Parathyroid adenoma (tissue), 2 donors: Measurements from ENCODE around the gene HLA-DRB5.

Source experiments
- H2AFZ ChIP-seq: fragments of 300-600 bp; sonication (generic); one replicate; pipeline ENCODE4 v1.7.0; 2017; ENCODE audit warnings: antibody characterized with exemption, mild to moderate bottlenecking
- H3K27ac ChIP-seq: fragments of 300-600 bp; sonication (generic); one replicate; pipeline ENCODE4 v1.7.0; 2017
- H3K27me3 ChIP-seq: fragments of 300-600 bp; sonication (generic); one replicate; pipeline ENCODE4 v1.7.0; 2017; ENCODE audit warnings: low read length; ENCODE audit not compliant: control insufficient read depth, insufficient read depth
- H3K36me3 ChIP-seq: fragments of 300-600 bp; sonication (generic); one replicate; pipeline ENCODE4 v1.7.0; 2017; ENCODE audit warnings: low read length; ENCODE audit not compliant: control insufficient read depth, insufficient read depth
- H3K4me1 ChIP-seq: fragments of 300-600 bp; sonication (generic); one replicate; pipeline ENCODE4 v1.7.0; 2017; ENCODE audit warnings: control low read depth
- H3K4me2 ChIP-seq: fragments of 300-600 bp; sonication (generic); one replicate; pipeline ENCODE4 v1.7.0; 2017; ENCODE audit warnings: low read length
- H3K4me3 ChIP-seq: fragments of 300-600 bp; sonication (generic); one replicate; pipeline ENCODE4 v1.7.0; 2017; ENCODE audit warnings: low read depth, low read length
- H3K79me2 ChIP-seq: fragments of 300-600 bp; sonication (generic); one replicate; pipeline ENCODE4 v1.7.0; 2017; ENCODE audit warnings: control low read depth
- H3K9ac ChIP-seq: fragments of 300-600 bp; sonication (generic); one replicate; pipeline ENCODE4 v1.7.0; 2017; ENCODE audit warnings: mild to moderate bottlenecking
- H3K9me3 ChIP-seq: fragments of 300-600 bp; sonication (generic); one replicate; pipeline ENCODE4 v1.7.0; 2017; ENCODE audit warnings: low read length; ENCODE audit not compliant: control insufficient read depth
- TF ChIP-seq, protein P1 (sequence below): fragments of 300-600 bp; sonication (generic); IDR thresholded peaks from one replicate; pipeline ENCODE4 v1.7.0; 2017; ENCODE audit warnings: antibody characterized with exemption, mild to moderate bottlenecking
- donor health status: primary hyperparathyroidism.

The HLA-DRB5 gene

DNA sequence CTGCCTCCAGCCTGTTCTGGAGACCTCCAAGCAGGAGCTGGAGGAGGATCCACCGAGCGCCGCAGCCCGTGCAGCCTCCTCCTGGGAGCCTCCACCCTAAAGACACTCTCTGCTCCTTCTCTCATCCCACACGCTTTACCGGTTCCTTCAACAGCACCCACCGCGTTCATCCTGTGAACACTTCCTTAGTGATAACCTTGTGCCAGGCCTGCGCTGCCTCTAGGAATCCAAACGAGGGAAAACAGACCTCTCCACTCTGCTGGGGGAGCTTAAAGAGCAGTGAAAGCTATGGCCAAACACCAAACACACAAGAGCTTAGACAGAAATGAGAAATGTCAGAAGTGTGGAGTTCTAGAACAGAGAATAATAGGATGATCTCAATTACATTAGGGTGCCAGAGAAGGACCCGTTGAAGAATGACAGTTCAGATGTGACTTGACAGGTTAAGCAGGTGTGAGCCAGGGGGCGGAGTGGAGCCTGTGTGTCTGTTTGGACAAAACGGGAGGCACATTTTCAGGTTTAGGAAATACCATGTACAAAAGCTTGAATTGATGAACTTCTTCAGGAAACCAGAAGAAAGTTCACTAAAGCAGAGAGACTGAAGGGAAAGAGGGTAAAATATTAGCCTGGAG is 28.5 kb upstream of the HLA-DRB5 start:
- TF ChIP-seq, protein P1, sequence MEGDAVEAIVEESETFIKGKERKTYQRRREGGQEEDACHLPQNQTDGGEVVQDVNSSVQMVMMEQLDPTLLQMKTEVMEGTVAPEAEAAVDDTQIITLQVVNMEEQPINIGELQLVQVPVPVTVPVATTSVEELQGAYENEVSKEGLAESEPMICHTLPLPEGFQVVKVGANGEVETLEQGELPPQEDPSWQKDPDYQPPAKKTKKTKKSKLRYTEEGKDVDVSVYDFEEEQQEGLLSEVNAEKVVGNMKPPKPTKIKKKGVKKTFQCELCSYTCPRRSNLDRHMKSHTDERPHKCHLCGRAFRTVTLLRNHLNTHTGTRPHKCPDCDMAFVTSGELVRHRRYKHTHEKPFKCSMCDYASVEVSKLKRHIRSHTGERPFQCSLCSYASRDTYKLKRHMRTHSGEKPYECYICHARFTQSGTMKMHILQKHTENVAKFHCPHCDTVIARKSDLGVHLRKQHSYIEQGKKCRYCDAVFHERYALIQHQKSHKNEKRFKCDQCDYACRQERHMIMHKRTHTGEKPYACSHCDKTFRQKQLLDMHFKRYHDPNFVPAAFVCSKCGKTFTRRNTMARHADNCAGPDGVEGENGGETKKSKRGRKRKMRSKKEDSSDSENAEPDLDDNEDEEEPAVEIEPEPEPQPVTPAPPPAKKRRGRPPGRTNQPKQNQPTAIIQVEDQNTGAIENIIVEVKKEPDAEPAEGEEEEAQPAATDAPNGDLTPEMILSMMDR = no peak

DNA sequence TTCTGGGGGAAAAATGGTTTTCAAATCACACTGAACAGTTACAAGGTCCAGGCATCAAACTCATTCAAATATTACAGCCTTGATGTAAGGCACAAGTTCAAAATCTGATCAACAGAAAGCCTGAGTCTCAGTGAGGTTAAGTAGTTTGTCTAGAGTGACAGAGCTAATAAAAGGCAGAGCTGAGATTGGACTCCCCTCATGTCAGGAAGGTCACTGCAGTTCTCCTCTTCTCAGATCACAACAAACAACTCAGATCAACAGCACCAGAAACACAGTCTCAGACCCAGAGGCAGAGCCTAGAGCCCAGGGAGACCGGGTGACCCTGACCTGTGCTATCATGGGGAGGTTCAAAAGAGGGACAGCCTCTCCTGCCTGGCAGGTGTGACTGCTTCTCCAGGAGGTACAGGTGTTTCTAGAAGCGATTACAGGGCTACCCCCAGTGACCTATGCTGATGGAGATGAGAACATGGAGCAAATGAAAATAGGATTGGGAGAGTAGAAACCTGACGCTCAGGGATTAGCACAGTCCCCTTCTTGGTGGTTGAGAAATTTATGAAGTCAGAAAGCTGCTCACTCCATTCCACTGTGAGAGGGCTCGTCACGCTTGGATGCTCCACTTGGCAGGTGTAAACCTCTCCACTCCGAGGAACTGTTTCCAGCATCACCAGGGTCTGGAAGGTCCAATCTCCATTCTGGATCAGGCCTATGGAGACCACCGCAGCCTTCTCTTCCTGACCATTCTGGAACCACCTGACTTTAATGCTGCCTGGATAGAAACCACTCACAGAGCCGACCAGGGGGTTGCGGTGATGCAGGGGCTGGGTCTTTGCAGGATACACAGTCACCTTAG is 24.3 kb upstream of the HLA-DRB5 start:
- Histone ChIP-seq H2AFZ (no peak overlapping the region), H3K4me2 (no peak overlapping the region), H3K4me3 (no peak overlapping the region), H3K79me2 (no peaks in the 10 kb centered on the region), H3K9ac (no peak overlapping the region), H3K36me3 (no peaks in the 10 kb centered on the region), H3K9me3 (no peaks in the 10 kb centered on the region), H3K27me3 (no peaks in the 10 kb centered on the region), H3K27ac (no peak overlapping the region), H3K4me1 (no peaks in the 10 kb centered on the region)
- TF ChIP-seq, protein P1 = no peak

More for the DNA sequence above, 28.5 kb upstream of the HLA-DRB5 start:
- Histone ChIP-seq H3K27me3 (no peaks in the 10 kb centered on the region), H3K36me3 (no peaks in the 10 kb centered on the region), H3K4me3 (no peak overlapping the region), H3K9me3 (no peaks in the 10 kb centered on the region), H3K4me1 (no peaks in the 10 kb centered on the region), H3K9ac (no peak overlapping the region), H3K27ac (no peak overlapping the region), H3K79me2 (no peaks in the 10 kb centered on the region), H3K4me2 (no peak overlapping the region), H2AFZ (no peak overlapping the region)

DNA sequence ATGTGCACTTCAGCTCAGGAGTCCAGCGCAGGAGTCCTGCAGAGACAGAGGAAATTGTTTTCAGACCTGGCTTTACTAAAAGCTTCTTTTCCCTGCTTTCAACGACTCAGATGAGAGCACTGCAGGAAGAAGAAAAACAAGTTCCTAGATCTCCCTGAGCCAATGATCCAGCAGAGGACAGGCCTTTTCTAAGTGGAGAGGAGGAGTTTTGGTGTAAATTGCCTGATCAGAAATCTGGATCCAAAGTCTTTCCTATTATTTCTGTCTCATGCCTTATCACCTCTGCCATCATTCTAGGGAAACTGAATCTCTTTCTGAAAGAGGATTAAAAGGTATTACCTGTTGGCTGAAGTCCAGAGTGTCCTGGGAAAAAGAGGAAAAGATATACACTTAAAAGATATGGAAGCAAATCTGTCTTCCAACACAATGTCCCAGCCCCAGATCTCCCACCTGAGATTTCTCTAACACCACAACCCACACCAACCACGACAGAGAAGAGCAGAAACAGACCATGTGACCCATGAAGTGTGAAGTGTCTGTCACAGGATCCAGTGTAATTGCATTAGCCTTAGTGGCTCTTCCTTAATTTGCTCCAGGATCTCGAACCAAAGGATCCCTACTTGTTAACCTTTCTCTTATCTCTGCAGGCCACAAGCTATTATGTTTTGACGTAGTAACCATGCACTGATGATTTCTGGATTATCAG is 23.1 kb upstream of the HLA-DRB5 start:
- Histone ChIP-seq H3K36me3 (no peaks in the 10 kb centered on the region), H3K4me3 (no peak overlapping the region), H2AFZ (no peak overlapping the region), H3K27me3 (no peaks in the 10 kb centered on the region), H3K79me2 (no peaks in the 10 kb centered on the region), H3K9me3 (no peaks in the 10 kb centered on the region), H3K4me2 (no peak overlapping the region), H3K27ac (no peak overlapping the region), H3K4me1 (no peaks in the 10 kb centered on the region), H3K9ac (no peak overlapping the region)
- TF ChIP-seq, protein P1 = no peak

DNA sequence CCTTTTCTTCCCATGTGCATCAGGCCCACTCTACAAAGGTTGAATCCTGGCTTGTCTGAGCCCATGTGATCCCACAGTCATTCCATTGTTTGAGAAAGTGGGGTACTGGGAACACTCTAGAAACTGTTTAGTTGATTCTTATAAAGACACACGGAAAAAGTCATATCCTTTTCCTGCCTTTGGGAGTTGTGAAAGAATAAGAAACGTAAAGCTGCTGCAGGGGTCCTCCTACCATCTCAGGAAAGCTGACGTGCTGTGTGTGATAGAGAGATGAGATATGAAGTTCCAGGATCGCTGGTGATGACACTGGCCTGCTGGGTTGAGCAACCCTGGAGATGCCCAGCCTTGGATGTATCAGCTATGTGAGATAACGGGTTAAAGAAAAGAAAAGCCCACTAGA is 21.3 kb upstream of the HLA-DRB5 start:
- TF ChIP-seq, protein P1 = no peak
- H3K4me1 ChIP-seq = no peaks in the 10 kb centered on the region
- H3K27ac ChIP-seq = no peak overlapping the region
- H3K36me3 ChIP-seq = no peaks in the 10 kb centered on the region
- H3K79me2 ChIP-seq = no peaks in the 10 kb centered on the region
- no peak overlapping the region for H3K9ac ChIP-seq
- no peaks in the 10 kb centered on the region for H3K27me3 ChIP-seq
- H3K4me3 ChIP-seq = no peak overlapping the region
- H3K4me2 ChIP-seq = no peak overlapping the region
- H3K9me3 ChIP-seq = no peaks in the 10 kb centered on the region
- no peak overlapping the region for H2AFZ ChIP-seq
